ENCODE results near the gene PCDHA10. TPM values are rescaled to one million over a fixed set of nuclear protein-coding genes. Genes with fewer than 3 reads are reported as not detected.

The PCDHA10 gene
- total and polyA plus RNA-seq, 2 of the 4 experiments (the other 2 are of a cell fraction), result under 0.01 to 0.02 TPM

DNA sequence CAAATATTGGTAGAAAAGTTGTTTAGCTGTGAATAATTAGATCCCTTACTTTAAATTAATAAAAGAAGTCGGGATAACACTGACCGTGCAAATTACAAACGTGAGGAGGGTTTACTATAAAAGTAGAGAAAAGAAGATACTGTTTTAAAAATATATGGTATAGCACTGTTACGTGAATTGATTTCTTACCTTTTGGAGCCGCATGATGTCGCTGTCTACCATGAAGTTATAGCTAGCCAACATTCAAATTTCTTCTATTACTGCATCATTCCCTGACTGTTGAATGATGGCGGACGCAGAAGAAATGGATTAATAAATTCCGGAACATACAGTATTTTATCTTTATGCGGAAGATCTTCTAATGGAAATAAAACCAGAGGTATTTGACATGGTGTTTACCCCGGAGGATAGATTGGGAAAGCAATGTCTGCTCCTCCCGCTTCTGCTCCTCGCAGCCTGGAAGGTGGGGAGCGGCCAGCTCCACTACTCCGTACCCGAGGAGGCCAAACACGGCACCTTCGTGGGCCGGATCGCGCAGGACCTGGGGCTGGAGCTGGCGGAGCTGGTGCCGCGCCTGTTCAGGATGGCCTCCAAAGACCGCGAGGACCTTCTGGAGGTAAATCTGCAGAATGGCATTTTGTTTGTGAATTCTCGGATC lies 27.9 kb upstream of the PCDHA10 start, which contains the start of gene PCDHA6:
PCDHA6 (plus strand) TSS at position 257 of the 658 bp plus-strand sequence; CDS start at position 389, 132 bp downstream.
- TF ChIP-seq POLR2A (IDR thresholded peaks at IDR 0.05; ENCODE audit: low read depth, low read length) (no peak), CHD1 (IDR thresholded peaks at IDR 0.05; ENCODE audit: low read depth, low read length) (no peak), BHLHE40 (IDR thresholded peaks at IDR 0.05; ENCODE audit: low read depth, low read length) (no peak), RFX5 (IDR thresholded peaks at IDR 0.05; ENCODE audit: low read depth, low read length) (no peak), RAD21 (IDR thresholded peaks at IDR 0.05; ENCODE audit: low read length) (no peak), SMC3 (IDR thresholded peaks at IDR 0.05; ENCODE audit: low read depth, low read length) (no peak), MAZ (IDR thresholded peaks at IDR 0.05; ENCODE audit: borderline replicate concordance, low read depth, low read length) (no peak), RCOR1 (IDR thresholded peaks at IDR 0.05; ENCODE audit: insufficient replicate concordance, low read length) (no peak), CEBPB (IDR thresholded peaks at IDR 0.05; ENCODE audit: low read depth, low read length) (no peak), MAFK (IDR thresholded peaks at IDR 0.05; ENCODE audit: low read depth, low read length) (no peak), MXI1 (IDR thresholded peaks at IDR 0.05; ENCODE audit: borderline replicate concordance, low read depth, low read length) (no peak), NFE2L2 (IDR thresholded peaks at IDR 0.05; ENCODE audit: low read depth, low read length) (no peak)
- TF ChIP-seq, protein P1, sequence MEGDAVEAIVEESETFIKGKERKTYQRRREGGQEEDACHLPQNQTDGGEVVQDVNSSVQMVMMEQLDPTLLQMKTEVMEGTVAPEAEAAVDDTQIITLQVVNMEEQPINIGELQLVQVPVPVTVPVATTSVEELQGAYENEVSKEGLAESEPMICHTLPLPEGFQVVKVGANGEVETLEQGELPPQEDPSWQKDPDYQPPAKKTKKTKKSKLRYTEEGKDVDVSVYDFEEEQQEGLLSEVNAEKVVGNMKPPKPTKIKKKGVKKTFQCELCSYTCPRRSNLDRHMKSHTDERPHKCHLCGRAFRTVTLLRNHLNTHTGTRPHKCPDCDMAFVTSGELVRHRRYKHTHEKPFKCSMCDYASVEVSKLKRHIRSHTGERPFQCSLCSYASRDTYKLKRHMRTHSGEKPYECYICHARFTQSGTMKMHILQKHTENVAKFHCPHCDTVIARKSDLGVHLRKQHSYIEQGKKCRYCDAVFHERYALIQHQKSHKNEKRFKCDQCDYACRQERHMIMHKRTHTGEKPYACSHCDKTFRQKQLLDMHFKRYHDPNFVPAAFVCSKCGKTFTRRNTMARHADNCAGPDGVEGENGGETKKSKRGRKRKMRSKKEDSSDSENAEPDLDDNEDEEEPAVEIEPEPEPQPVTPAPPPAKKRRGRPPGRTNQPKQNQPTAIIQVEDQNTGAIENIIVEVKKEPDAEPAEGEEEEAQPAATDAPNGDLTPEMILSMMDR (conservative IDR thresholded peaks at IDR 0.05; ENCODE audit: low read depth, low read length), result no peak
- TF ChIP-seq, protein P2, sequence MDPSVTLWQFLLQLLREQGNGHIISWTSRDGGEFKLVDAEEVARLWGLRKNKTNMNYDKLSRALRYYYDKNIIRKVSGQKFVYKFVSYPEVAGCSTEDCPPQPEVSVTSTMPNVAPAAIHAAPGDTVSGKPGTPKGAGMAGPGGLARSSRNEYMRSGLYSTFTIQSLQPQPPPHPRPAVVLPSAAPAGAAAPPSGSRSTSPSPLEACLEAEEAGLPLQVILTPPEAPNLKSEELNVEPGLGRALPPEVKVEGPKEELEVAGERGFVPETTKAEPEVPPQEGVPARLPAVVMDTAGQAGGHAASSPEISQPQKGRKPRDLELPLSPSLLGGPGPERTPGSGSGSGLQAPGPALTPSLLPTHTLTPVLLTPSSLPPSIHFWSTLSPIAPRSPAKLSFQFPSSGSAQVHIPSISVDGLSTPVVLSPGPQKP (IDR thresholded peaks at IDR 0.05; ENCODE audit: borderline replicate concordance, low read depth, low read length), result no peak
- Histone ChIP-seq H3K4me1 (ENCODE audit: control insufficient read depth, insufficient read depth, low read length) (no peaks in the 10 kb centered on the region), H2BK5ac (ENCODE audit: low read depth, low read length, poor library complexity, severe bottlenecking) (no peak within 1 kb of the TSS), H3K9me3 (ENCODE audit: control insufficient read depth, insufficient read depth, low read length) (peaks cover 13% of the 10 kb centered on the region), H3K56ac (ENCODE audit: extremely low read depth, insufficient read depth, low read length) (no peak within 1 kb of the TSS), H2AFZ (replicated peaks; ENCODE audit: low read length, poor library complexity) (no peak within 1 kb of the TSS), H3K9ac (ENCODE audit: low read depth, low read length) (no peak within 1 kb of the TSS), H3K4ac (ENCODE audit: low read depth, low read length) (no peak within 1 kb of the TSS), H3K27me3 (ENCODE audit: control insufficient read depth, insufficient read depth, low read length) (no peaks in the 10 kb centered on the region), H4K91ac (ENCODE audit: insufficient read depth, low read depth, low read length) (no peak within 1 kb of the TSS), H3K4me2 (ENCODE audit: low read depth, low read length) (no peak within 1 kb of the TSS), H3K79me1 (ENCODE audit: low read depth in 1 of 2, low read length in 2 of 2) (no peaks in the 10 kb centered on the region), H4K8ac (ENCODE audit: low read depth in 2 of 2, low read length in 2 of 2) (no peak within 1 kb of the TSS), H4K5ac (ENCODE audit: low read depth, low read length) (no peak within 1 kb of the TSS), H2AK9ac (replicated peaks; ENCODE audit: low read depth, low read length, poor library complexity) (no peak within 1 kb of the TSS), H3K4me3 (ENCODE audit: insufficient read depth, low read depth, low read length) (no peak within 1 kb of the TSS), H3K18ac (ENCODE audit: low read depth, low read length) (no peak within 1 kb of the TSS), H4K20me1 (ENCODE audit: insufficient read depth, low read length) (no peaks in the 10 kb centered on the region), H3K9me1 (ENCODE audit: insufficient read depth, low read length) (no peaks in the 10 kb centered on the region), H2BK120ac (ENCODE audit: low read depth, low read length) (no peak within 1 kb of the TSS), H2AK5ac (ENCODE audit: low read depth, low read length) (no peak within 1 kb of the TSS), H3K14ac (replicated peaks; ENCODE audit: low read depth, low read length) (no peak within 1 kb of the TSS), H3K36me3 (ENCODE audit: control insufficient read depth, insufficient read depth, low read length) (no peaks in the 10 kb centered on the region), H3K27ac (ENCODE audit: insufficient read depth, low read length) (no peak within 1 kb of the TSS), H3K23ac (ENCODE audit: low read depth, low read length) (no peak within 1 kb of the TSS), H2BK15ac (ENCODE audit: low read depth, low read length) (no peak within 1 kb of the TSS), H2BK20ac (ENCODE audit: low read depth, low read length) (no peak within 1 kb of the TSS)
- DNase-seq (no peak), ATAC-seq (ENCODE audit: low read depth) (no peak)
- dilution Hi-C loops (cut with HindIII; ENCODE audit: low sequenced_read_pairs, unreplicated experiment), result no loop called here
- in situ Hi-C loops (cut with MboI; ENCODE audit: low sequenced_read_pairs), result no loop called here
- BruUV-seq (replicated peaks), result no TSS peak
- ChIA-PET CTCF (no interaction called here), POLR2A (ENCODE audit: unreplicated experiment) (no interaction called here)
- intact Hi-C loops (cut with micrococcal nuclease), result no loop called here
- 20% methylated on average over 3 of the region's 27 CpGs; no CpG with 5 or more reads in 1 of the 2 experiments for WGBS, 2 experiments (ENCODE audit: extremely low coverage in 2 of 2, insufficient read length in 1 of 2)
